Measurements from ENCODE around the gene LRMDA. TPM values are rescaled to one million over a fixed set of nuclear protein-coding genes. Genes with fewer than 3 reads are reported as not detected.

Gene LRMDA
- total RNA-seq, 1 experiment from 2014 or later: 4.8 TPM

DNA sequence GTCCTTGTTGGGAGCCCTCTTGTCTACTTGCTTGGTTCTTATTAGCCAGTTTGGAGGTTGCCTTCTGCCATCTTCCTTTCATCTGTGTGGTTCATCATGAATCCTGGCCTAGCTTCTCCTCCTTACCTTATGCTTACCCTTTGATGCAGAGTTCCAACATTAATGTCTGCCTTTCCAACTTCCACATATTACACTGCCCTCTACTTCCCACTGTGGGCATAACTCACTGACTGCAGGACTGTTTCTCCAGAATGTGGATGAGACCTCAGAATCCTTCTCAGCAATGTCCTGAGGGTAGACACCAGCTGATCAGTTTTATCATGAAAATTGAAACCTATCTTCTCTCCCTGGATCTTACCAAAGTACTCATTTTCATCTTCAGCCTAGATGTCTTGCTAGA, 491.0 kb downstream of the LRMDA start:
- RAD21 ChIA-PET (ENCODE audit: low non-redundant PET in 1 of 2, low total read pairs in 2 of 2, uncharacterized antibody in 2 of 2, unreplicated experiment in 2 of 2): no interaction called here
- Histone ChIP-seq H3K4me1 (ENCODE audit: control insufficient read depth in 1 of 2, insufficient read depth in 2 of 2, low read length in 2 of 2) (no peaks in the 10 kb centered on the region), H3K9me2 (ENCODE audit: insufficient read depth) (no peaks in the 10 kb centered on the region), H4K20me1 (ENCODE audit: insufficient read depth) (no peaks in the 10 kb centered on the region), H3K4me2 (ENCODE audit: low read length) (no peak overlapping the region), H3K36me3 (ENCODE audit: control insufficient read depth in 1 of 2, insufficient read depth in 2 of 2, low read length in 2 of 2) (no peaks in the 10 kb centered on the region), H2AFZ (ENCODE audit: low read depth, low read length, poor library complexity, severe bottlenecking) (no peak overlapping the region), H3K27me3 (ENCODE audit: insufficient read depth, low read length) (peaks cover 3% of the 10 kb centered on the region), H3K9ac (ENCODE audit: low read length) (no peak overlapping the region), H3K4me3 (replicated peaks in 1 of 2; ENCODE audit: low read depth in 1 of 2, low read length in 2 of 2) (no peak overlapping the region), H3K79me2 (ENCODE audit: insufficient read depth, low read length) (no peaks in the 10 kb centered on the region), H3K9me3 (ENCODE audit: control insufficient read depth in 1 of 2, insufficient read depth in 1 of 2, low read depth in 1 of 2, low read length in 2 of 2) (no peaks in the 10 kb centered on the region), H3K27ac (ENCODE audit: low read depth, low read length) (no peak overlapping the region)
- POLR2A ChIA-PET: no interaction called here
- peak; percentile 62 for ATAC-seq
- DNase-seq (ENCODE audit: low read depth, low spot score): no peak
- TF ChIP-seq, protein P1, sequence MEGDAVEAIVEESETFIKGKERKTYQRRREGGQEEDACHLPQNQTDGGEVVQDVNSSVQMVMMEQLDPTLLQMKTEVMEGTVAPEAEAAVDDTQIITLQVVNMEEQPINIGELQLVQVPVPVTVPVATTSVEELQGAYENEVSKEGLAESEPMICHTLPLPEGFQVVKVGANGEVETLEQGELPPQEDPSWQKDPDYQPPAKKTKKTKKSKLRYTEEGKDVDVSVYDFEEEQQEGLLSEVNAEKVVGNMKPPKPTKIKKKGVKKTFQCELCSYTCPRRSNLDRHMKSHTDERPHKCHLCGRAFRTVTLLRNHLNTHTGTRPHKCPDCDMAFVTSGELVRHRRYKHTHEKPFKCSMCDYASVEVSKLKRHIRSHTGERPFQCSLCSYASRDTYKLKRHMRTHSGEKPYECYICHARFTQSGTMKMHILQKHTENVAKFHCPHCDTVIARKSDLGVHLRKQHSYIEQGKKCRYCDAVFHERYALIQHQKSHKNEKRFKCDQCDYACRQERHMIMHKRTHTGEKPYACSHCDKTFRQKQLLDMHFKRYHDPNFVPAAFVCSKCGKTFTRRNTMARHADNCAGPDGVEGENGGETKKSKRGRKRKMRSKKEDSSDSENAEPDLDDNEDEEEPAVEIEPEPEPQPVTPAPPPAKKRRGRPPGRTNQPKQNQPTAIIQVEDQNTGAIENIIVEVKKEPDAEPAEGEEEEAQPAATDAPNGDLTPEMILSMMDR (IDR thresholded peaks at IDR 0.05 in 2 of 3, conservative IDR thresholded peaks at IDR 0.05 in 1 of 3; ENCODE audit: borderline replicate concordance in 1 of 3, insufficient read depth in 1 of 3, low read depth in 2 of 3, low read length in 2 of 3): peak in 2 of 3 experiments; percentile 23 to 24; a peak in 2 of 6 replicates
- TF ChIP-seq SRF (IDR thresholded peaks at IDR 0.05; ENCODE audit: low read depth) (no peak), JUND (IDR thresholded peaks at IDR 0.05) (no peak), TCF7L2 (IDR thresholded peaks at IDR 0.05; ENCODE audit: borderline replicate concordance, extremely low read depth, insufficient read depth, insufficient read length) (no peak), RAD21 (IDR thresholded peaks at IDR 0.05; ENCODE audit: low read depth) (peak; percentile 35; the same call in 1 of the 2 replicates), CBX3 (IDR thresholded peaks at IDR 0.05; ENCODE audit: low read depth) (no peak), POLR2AphosphoS5 (IDR thresholded peaks at IDR 0.05; ENCODE audit: low read depth, low read length) (no peak), EZH2 (IDR thresholded peaks at IDR 0.05) (no peak), EGR1 (IDR thresholded peaks at IDR 0.05; ENCODE audit: low read depth) (no peak)
- TF ChIP-seq, protein P2, sequence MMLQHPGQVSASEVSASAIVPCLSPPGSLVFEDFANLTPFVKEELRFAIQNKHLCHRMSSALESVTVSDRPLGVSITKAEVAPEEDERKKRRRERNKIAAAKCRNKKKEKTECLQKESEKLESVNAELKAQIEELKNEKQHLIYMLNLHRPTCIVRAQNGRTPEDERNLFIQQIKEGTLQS (IDR thresholded peaks at IDR 0.05): no peak
- intact Hi-C loops (cut with micrococcal nuclease): no loop called here
- CTCF ChIA-PET: no interaction called here
- no TSS peak for BruUV-seq (replicated peaks)

Measured in HCT116 (cell line).